Measurements from ENCODE around the gene RCOR3. TPM values are rescaled to one million over a fixed set of nuclear protein-coding genes. Genes with fewer than 3 reads are reported as not detected.

Gene RCOR3
- total RNA-seq, 1 experiment from 2014 or later = 12.7 TPM

DNA sequence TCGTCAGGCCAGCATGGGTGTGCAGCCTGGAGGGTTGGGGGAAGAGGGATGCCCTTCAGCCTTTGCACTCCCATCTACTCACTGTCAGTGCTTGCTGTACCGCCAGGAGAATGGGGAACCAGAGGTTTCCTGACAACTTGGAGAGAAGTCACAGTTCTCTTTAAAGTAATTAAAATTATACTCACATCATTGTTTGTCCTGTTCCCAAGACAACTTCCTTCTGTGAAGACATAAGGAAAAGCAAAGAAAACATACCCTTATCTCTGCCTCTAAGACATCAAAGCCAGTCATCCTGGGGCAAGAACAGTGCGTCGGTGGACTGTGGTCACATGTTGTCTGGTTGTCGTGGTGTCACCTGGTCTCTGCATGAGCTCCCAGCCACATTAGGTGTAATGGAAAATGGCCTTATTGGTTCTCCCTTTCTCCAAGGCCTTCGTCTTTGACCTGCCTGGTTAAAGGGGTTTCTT is 85.0 kb downstream of the RCOR3 start:
- no peak overlapping the region for H3K27ac ChIP-seq (ENCODE audit: low read length)
- POLR2A ChIA-PET (ENCODE audit: unreplicated experiment) = no interaction called here
- intact Hi-C loops (cut with micrococcal nuclease) = no loop called here
- no peak overlapping the region for H3K9ac ChIP-seq (ENCODE audit: low read length)
- no peak overlapping the region for H3K4me2 ChIP-seq (ENCODE audit: low read length)
- H3K36me3 ChIP-seq (ENCODE audit: low read depth, low read length) = no peaks in the 10 kb centered on the region
- CTCF ChIA-PET = no interaction called here
- H3K9me3 ChIP-seq (ENCODE audit: low read length) = no peaks in the 10 kb centered on the region
- no peak for DNase-seq
- TF ChIP-seq CTCF (conservative IDR thresholded peaks at IDR 0.05; ENCODE audit: low read depth, low read length) = no peak
- TF ChIP-seq EZH2phosphoT487 (IDR thresholded peaks at IDR 0.05; ENCODE audit: borderline replicate concordance, low read length) = no peak
- TF ChIP-seq EZH2 (IDR thresholded peaks at IDR 0.05; ENCODE audit: low read length, unreplicated experiment) = no peak
- H3K4me1 ChIP-seq (ENCODE audit: insufficient read depth, low read length) = no peaks in the 10 kb centered on the region
- H3K4me3 ChIP-seq (ENCODE audit: low read length) = no peak overlapping the region
- ATAC-seq = no peak
- H3K9me2 ChIP-seq (replicated peaks; ENCODE audit: low read length) = no peaks in the 10 kb centered on the region
- no peaks in the 10 kb centered on the region for H4K20me1 ChIP-seq (ENCODE audit: low read length)
- H2AFZ ChIP-seq (ENCODE audit: low read length) = no peak overlapping the region
- H3F3A ChIP-seq (ENCODE audit: low read length, unreplicated experiment) = no peaks in the 10 kb centered on the region
- no peaks in the 10 kb centered on the region for H3K79me2 ChIP-seq (ENCODE audit: low read length)
- BruUV-seq (replicated peaks) = no TSS peak
- H3K27me3 ChIP-seq (ENCODE audit: low read length) = no peaks in the 10 kb centered on the region

DNA sequence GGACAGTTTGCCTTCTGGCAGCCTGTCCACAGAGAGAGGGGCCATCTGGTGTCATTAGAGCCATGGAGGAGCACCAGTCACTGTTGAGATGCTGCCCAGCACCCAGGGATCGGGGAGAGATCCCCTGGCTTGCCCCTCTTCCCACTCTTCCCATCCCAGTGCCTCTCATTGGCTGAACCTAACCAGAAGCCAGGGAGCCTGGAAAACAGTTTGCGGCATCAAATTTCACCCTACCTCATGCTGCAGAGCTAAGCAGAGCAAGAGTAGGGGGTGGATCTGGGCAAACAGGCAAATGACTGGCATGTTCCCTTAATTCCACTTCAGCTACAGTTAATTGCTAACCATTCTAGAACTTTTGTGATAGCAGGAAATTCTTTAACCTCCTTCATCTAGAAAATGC is 86.6 kb downstream of the RCOR3 start:
- Histone ChIP-seq H2AFZ (ENCODE audit: low read length) (no peak overlapping the region), H3K4me2 (ENCODE audit: low read length) (no peak overlapping the region), H4K20me1 (ENCODE audit: low read length) (no peaks in the 10 kb centered on the region), H3K36me3 (ENCODE audit: low read depth, low read length) (no peaks in the 10 kb centered on the region), H3K9me2 (replicated peaks; ENCODE audit: low read length) (no peaks in the 10 kb centered on the region), H3K27ac (ENCODE audit: low read length) (no peak overlapping the region), H3K9ac (ENCODE audit: low read length) (no peak overlapping the region), H3F3A (ENCODE audit: low read length, unreplicated experiment) (no peaks in the 10 kb centered on the region), H3K27me3 (ENCODE audit: low read length) (no peaks in the 10 kb centered on the region), H3K79me2 (ENCODE audit: low read length) (no peaks in the 10 kb centered on the region), H3K4me1 (ENCODE audit: insufficient read depth, low read length) (no peaks in the 10 kb centered on the region), H3K4me3 (ENCODE audit: low read length) (no peak overlapping the region), H3K9me3 (ENCODE audit: low read length) (no peaks in the 10 kb centered on the region)
- ChIA-PET CTCF (no interaction called here), POLR2A (ENCODE audit: unreplicated experiment) (no interaction called here)
- ATAC-seq = 0 out of 2 replicates have a peak, but pooled peaks have one; percentile 29
- TF ChIP-seq CTCF (conservative IDR thresholded peaks at IDR 0.05; ENCODE audit: low read depth, low read length) (no peak), EZH2phosphoT487 (IDR thresholded peaks at IDR 0.05; ENCODE audit: borderline replicate concordance, low read length) (no peak), EZH2 (IDR thresholded peaks at IDR 0.05; ENCODE audit: low read length, unreplicated experiment) (no peak)
- DNase-seq = no peak
- intact Hi-C loops (cut with micrococcal nuclease) = no loop called here
- no TSS peak for BruUV-seq (replicated peaks)

- no TSS peak for BruUV-seq (replicated peaks)
- Histone ChIP-seq H4K20me1 (ENCODE audit: low read length) (no peaks in the 10 kb centered on the region), H3K4me2 (ENCODE audit: low read length) (no peak overlapping the region), H2AFZ (ENCODE audit: low read length) (no peak overlapping the region), H3K9me3 (ENCODE audit: low read length) (no peaks in the 10 kb centered on the region), H3K9ac (ENCODE audit: low read length) (no peak overlapping the region), H3K4me3 (ENCODE audit: low read length) (no peak overlapping the region), H3K27me3 (ENCODE audit: low read length) (no peaks in the 10 kb centered on the region), H3F3A (ENCODE audit: low read length, unreplicated experiment) (no peaks in the 10 kb centered on the region), H3K27ac (ENCODE audit: low read length) (no peak overlapping the region), H3K9me2 (replicated peaks; ENCODE audit: low read length) (no peaks in the 10 kb centered on the region), H3K36me3 (ENCODE audit: low read depth, low read length) (no peaks in the 10 kb centered on the region), H3K79me2 (ENCODE audit: low read length) (no peaks in the 10 kb centered on the region), H3K4me1 (ENCODE audit: insufficient read depth, low read length) (no peaks in the 10 kb centered on the region)
- POLR2A ChIA-PET (ENCODE audit: unreplicated experiment) = no interaction called here
- no peak for TF ChIP-seq EZH2 (IDR thresholded peaks at IDR 0.05; ENCODE audit: low read length, unreplicated experiment)
- TF ChIP-seq CTCF (conservative IDR thresholded peaks at IDR 0.05; ENCODE audit: low read depth, low read length) = no peak
- TF ChIP-seq EZH2phosphoT487 (IDR thresholded peaks at IDR 0.05; ENCODE audit: borderline replicate concordance, low read length) = no peak
- ATAC-seq = no peak
- CTCF ChIA-PET = no interaction called here
- DNase-seq = no peak
- intact Hi-C loops (cut with micrococcal nuclease) = no loop called here
These were observed 88.1 kb downstream of the RCOR3 start for GRCh38 chr1:211347077-211347844.

All from PC-3 (cell line).